Measurements from ENCODE around the gene ADRA2B.
"Not testable (repeated sequence)": the region's sequence is repeated elsewhere in the genome, so short reads cannot be mapped to it uniquely, and the experiment has no call there.

The ADRA2B gene

DNA sequence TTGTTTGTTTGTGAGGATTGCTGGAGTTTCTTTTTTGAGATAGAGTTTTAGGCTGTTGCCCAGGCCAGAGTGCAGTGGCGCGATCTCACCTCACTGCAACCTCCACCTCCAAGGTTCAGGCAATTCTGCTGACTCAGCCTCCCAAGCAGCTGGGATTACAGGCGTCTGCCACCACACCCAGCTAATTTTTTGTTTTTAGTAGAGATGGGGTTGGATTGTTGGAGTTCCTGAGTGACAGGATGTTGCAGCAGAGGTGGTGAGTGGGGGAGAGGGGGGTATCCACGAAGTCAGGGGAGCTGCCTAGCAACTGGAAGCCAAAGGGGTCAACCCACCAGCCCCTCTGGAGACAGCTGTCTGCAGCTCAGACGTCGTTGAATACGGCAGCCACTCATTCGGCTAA, 46.5 kb downstream of the ADRA2B start:
- DNase-seq (ENCODE audit: low spot score), result not testable (repeated sequence)

GRCh38 chr2:96067902-96068581, 48.3 kb downstream of the ADRA2B start:
- not testable (repeated sequence) for DNase-seq (ENCODE audit: low spot score)

DNA sequence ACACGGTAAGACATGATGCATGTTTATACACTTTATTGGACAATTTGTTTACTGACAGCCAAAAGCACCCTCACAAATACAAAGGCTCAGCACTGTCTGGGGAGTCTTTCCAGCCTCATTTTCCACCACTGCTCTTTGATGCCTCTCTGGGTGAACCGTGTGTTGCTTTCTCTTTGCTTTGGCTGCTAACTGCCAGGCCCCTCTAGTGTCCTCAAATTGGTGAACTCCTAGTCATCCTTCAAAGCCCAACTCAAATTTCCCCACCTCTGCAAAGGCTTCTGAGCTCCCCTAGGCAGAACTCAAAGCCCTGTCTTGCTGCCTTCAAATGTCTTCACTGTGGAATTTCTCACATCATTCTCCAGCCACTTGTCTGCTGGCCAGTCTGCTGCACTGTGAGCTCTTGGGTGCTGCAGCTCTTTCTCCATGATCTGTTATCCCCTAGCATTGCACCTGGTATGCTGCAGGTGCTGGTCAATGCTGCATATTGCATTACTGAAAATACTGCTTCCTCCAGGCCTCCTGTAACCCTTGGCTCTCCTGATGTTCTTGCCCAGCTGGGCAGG, 49.2 kb downstream of the ADRA2B start:
- DNase-seq (ENCODE audit: low spot score), result not testable (repeated sequence)

DNA sequence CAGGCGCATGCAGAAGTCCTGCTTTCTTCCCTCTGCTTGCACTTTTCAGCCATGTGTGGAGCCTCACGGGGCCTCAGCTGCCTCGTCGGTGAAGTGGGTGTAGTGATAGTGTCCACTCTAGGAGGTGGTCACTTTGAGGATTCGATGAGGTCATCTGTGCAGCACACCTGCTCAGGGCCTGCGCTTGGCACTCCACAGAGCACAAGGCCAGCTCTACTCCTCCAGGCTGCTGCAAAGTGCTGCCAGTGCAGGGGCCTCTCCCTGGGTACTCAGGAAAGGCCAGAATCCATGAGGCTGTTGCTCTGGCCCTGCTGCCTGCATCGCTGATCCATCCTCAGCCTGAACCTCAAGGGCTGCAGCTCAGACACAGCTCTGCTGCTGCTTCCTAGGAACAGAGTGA, 49.9 kb downstream of the ADRA2B start:
- not testable (repeated sequence) for DNase-seq (ENCODE audit: low spot score)

DNA sequence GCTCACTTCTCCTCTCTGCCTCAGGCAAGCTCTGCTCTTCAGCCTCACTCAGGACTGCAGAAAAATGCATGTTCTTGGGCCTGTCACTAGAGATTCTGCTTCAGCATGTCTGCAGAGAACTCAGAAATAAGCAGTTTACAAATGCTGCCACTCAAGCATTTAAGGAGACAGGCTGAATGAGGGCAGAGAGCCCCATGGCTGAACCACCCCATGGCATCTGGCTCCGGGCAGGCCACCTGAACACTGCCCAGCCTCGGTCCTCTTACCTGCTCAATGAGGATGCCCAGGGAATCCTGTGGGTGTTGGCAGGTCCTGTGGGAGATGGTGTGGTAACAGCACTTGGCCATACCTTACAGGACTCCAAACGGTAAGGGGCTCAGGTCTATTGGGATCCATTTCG, 50.4 kb downstream of the ADRA2B start:
- not testable (repeated sequence) for DNase-seq (ENCODE audit: low spot score)

GRCh38 chr2:96065381-96065930, 50.9 kb downstream of the ADRA2B start:
- DNase-seq (ENCODE audit: low spot score), result no peak

DNA sequence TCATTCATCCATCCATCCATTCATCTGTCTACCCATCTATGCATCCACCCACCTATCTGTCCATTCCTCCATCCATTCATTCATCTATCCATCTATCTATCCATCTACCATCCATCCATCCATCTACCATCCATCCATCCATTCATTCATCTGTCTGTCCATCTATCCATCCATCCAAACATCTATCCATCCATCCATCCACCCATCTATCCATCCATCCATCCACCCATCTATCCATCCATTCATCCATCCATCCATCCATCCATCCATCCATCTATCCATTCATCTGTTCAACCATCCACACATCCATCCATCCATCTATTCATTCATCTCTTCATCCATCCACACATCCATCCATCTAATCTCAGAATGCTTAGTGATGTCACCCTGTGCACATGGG, 51.6 kb downstream of the ADRA2B start:
- DNase-seq (ENCODE audit: low spot score), result not testable (repeated sequence)

- DNase-seq (ENCODE audit: low spot score), result not testable (repeated sequence)
These were observed 52.2 kb downstream of the ADRA2B start for GRCh38 chr2:96064047-96064675.

DNA sequence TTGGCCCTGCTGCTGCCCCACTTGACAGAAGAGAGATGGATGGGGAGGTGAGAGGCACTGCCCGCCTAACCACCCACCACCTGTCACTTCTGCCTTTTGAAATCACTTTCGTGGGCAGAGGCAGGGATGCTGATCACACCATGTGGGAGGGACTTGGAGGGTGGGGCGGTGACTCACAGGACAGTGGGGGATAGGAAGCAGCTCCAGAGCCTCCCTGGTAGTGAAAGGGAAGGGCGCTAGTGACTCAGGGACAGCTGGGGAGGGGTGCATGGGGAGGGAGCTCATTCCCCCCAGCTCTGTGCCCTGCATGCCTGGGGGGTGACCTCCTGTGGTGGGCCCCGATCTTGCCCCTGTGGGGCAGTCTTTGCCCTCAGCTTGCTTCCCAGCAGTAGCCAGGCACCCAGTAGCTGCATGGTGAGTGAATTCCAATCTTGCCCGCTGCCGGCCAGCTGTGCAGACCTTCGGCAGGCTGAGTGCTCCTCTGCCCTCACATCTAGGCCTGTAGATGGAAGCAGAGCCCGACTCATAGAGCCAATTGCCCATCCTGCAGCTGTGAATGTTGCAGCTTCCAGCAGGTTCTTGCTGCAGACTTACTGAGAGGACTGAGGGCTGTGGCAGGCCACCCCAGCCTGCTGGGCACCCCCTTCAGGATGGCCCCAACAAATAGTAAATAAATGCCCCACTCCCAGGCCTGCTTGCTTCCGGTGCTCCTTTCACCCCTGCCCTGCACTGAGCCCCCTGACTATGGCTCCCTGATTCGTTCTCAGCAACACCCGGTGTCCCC, 53.1 kb downstream of the ADRA2B start:
- DNase-seq (ENCODE audit: low spot score), result not testable (repeated sequence)

Data from left forelimb (tissue), 1 donor.